Anterior cingulate cortex (tissue), 58 donors: ENCODE results near the gene PCSK6.
A peak's percentile ranks its signal among the peaks of the same experiment; 100 is the strongest.

Experiments
- DNase-seq, 58 donors: peaks; one replicate each; lab custom pipeline; 2025; lab: John Stamatoyannopoulos, UW

Gene PCSK6

DNA sequence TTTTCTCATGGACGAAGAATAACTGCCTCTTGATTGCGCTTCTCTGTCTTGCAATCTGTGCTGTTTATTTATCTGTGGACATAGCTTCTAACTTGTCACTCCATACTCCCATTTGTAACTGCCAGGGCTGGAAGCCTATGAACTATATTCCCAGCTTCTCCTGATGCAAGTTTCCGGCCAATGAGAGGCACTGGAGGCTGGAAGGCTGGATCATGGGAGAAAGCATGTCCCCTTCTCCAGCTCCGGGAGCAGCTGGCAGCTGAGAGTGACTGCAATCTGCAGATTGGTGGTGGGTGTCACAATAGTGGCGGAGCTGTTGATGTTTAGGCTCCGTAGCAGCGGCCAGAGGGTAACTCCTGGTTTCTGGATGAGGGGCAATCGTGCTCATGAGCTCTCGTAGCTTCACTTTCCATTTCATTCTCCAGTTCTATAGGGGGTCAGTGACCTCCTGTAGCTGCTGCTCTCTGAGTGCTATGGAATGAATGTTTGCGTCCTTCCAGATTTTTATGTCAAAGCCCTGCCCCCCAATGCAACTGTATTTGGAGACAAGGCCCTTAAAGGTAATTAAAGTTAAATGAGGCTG lies 35.7 kb upstream of the PCSK6 start:
- no peak for DNase-seq

DNA sequence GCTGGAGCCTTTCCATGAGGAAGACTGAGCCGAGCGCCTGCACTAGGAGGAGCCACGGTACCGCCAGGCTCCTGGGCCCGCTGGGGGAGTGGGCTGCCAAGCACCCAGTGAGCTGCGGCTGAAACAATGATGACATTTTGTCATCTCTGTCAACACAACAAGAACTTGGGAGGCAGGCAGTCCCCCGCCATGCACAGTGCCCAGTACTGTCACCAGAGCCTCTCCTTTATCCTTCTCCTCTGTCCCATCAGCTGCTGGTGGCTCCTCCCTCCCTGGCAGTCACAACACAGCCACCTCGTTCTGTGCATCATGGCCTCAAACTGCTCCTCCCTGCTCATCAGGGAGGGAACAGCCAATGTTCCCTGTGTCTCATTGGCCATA lies 34.0 kb upstream of the PCSK6 start:
- DNase-seq = peak in 46 of 58 donors; percentile 25 to 95 (median 74)

DNA sequence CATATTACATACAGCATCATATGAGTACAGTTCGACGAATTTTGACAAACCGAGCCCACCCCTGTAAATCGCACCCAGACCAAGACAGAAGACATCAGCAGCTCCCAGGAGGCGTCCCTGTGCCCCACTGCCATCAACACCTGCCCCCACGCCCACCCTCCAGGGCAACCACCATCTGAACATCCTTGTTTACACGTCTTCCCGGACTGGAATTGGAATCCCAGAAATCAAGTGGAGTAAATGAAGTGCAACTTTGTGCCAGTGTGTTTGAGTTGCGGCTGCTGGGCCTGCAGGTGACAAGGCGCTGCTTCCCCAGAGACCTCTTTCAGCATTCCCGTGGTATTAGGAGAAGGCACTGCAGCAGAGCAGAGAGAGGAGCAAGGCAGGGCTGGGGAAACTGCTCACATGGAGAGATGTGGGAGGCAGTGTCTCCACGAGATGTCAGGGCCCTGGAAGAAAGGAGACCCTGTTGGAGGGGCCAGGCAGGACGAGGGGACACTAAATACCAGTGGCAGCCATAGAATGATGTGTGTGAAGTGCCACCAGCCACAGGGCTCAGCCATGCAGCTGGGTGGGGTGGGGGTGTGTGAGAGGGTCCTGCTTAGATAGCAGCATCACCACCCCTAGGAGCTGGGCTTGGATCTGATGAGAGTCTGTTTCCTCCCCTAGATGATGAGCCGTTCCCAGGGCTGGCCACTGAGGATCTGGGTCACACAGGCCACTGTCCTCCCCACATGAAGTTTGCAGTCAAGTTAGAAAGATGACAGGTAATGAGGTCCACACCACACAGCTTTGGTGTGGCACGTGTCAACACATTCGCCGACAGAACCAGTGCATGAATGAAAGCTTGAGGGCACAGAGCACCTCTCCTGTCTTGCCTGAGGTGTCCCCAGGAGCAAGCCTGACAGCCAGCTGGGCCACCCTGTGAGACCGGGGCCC lies 33.4 kb upstream of the PCSK6 start:
- DNase-seq = no peak

DNA sequence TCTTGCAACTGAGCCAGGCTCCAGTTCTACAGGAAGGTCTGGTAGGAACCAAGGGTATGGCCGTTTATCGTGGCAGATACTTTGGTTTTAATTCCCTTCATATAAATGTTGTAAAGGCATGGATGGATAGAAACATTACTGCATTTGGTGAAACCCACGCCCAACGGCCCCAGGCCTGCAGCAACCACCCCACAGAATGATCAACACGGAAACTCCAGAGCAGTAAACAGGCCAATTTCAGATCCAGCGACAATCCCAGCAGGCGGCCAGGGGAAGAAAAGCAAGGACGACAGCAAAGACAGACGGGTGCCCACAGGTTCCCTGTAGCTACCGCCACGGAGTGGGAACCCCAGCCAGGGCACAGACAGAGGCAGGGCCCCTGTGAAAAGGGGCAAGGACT lies 32.6 kb upstream of the PCSK6 start:
- DNase-seq = no peak

GRCh38 chr15:101521591-101521990 lies 32.1 kb upstream of the PCSK6 start:
- DNase-seq = no peak

DNA sequence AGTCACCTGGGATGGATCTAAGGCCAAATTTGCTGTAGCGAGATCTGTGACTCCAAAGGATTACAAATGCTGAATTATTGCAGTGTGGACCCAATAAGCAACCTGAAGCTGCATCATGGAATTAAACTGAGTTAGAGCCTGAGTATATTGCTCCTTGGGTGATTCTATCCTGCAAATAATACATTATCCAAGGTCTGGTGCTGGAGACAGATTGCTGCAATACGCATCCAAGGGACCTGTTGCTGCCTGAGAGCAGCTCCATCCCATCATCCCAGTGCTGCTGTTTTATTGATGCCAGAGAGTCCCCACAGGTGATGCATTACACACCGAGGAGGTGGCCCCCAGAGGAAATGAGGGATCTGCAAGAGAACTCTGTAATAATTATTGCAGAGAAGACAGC lies 31.6 kb upstream of the PCSK6 start:
- no peak for DNase-seq

GRCh38 chr15:101520395-101520794 lies 30.9 kb upstream of the PCSK6 start:
- DNase-seq = peak in 10 of 58 donors; percentile 27 to 55 (median 38)

GRCh38 chr15:101517504-101517903 lies 28.0 kb upstream of the PCSK6 start:
- no peak for DNase-seq

DNA sequence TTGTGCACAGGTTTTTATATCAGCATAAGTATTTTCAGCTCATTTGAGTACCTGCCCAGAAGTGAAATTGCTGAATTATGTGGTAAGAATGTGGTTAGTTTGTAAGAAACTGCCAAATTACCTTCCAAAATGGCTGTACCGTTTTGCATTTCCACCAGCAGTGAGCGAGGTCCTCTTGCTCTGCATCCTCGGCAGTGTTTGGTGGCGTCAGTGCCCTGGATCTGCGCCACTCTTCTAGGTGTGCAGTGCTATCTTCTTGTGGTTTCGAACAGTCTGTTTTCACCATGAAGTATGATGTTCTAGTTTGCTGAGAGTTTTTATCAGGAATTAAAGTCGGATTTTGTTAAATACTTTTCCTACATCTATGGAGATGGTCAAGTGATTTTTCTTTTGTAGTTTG lies 24.8 kb upstream of the PCSK6 start:
- no peak for DNase-seq

DNA sequence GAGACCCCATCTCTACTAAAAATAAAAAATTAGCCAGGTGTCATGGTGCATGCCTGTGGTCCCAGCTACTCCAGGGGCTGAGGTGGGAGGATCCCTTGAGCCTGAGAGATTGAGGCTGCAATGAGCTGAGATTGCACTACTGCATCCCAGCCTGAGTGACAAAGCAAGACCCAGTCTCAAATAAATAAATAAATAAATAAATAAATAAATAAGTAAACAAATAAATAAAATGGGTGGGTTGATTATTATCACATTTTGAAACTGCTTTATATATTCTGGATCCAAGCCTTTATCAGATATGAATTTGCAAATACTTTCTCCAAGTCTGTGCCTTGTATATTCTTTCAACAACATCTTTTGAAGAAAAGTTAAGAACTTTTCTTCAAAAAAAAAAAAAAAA lies 22.2 kb upstream of the PCSK6 start:
- DNase-seq = no peak

- DNase-seq = no peak
Measured at GRCh38 chr15:101510212-101511197, 21.0 kb upstream of the PCSK6 start.

GRCh38 chr15:101509279-101509678 lies 19.8 kb upstream of the PCSK6 start:
- no peak for DNase-seq

- DNase-seq = no peak
Measured at GRCh38 chr15:101506491-101506890, 17.0 kb upstream of the PCSK6 start.

- no peak for DNase-seq
Measured at GRCh38 chr15:101505610-101506337, 16.3 kb upstream of the PCSK6 start.

DNA sequence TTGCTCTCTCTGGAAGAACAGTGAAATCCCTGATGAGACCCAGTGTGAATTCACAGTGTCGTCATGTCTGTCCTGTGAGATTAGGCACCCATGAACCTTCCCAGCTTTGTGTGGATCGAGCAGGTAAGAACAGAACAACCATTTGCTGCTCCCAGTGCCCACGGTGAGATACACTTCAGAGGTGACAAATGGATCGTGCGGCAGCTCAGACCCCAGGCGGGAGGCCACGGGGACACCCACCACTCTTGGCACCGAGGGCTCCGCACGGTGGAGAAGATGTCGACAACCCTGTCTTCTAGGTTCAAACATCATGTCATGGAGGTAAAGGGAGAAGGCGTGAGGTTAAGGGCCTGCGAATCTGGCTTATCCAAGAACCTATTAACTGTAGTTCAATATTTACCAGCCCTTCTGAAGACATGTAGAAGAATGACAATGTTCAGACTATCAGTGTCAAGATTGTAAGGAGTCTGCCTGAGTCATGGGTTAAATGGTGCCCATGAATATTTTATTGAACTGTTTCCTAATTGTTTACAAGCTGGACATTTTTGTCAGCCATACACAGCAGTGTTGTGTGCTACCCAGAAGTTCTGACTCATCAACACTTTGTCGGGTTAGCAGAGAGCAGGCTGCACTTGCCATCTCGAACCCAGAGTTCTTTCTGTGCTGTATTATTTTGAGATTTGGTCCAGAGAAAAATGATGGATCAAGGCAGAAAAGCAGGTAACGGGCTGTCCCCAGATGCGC lies 15.5 kb upstream of the PCSK6 start:
- DNase-seq = no peak

- no peak for DNase-seq
Measured at GRCh38 chr15:101504373-101504772, 14.9 kb upstream of the PCSK6 start.

DNA sequence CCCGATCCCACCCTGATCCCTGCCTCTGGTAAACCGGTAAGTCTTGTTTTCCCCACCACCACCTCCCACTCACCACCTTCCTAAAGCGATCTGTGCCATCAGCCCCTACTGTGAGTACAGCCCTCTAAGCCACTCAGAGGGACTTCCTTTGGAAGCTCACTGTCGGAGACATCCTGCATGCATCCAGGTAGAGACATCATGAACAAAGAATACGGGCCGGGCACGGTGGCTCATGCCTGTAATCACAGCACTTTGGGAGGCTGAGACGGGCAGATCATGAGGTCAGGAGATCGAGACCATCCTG lies 13.7 kb upstream of the PCSK6 start:
- DNase-seq = no peak

GRCh38 chr15:101502572-101503295 lies 13.2 kb upstream of the PCSK6 start:
- no peak for DNase-seq
